ENCODE results near the gene DAAM1. TPM values are rescaled to one million over a fixed set of nuclear protein-coding genes. Genes with fewer than 3 reads are reported as not detected.

Gene DAAM1
- total RNA-seq, 3 donors from 2014 or later (not counting 1 experiment from before 2014, with no cell fraction given), result 10.9 to 31.4 (median 12.6) TPM

DNA sequence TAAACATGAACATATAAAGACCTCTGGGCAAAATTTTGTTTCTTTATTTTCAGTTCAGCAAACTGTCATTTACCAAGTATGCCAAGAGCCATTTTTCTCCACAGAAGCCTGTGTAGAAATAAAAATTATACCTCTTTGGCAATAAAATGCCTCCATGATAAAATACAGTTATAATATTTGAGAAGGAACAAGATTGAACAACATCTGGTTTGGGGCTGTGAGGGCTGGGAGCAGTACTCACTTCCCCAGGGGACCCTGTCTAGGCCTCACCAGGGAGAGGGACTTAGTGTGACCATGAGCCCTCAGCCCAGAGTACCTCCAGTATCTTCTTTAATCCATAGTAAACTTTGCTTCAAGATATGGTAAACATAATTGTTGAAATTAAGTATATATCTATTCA is 65.1 kb downstream of the DAAM1 start:
- Mint-ChIP-seq H3K27ac (no peak overlapping the region), H3K9me3 (no peaks in the 10 kb centered on the region), H3K4me3 (no peak overlapping the region), H3K27me3 (ENCODE audit: low read depth in 2 of 2) (no peaks in the 10 kb centered on the region), H3K4me1 (peaks cover 15 to 28% of the 10 kb centered on the region in 2 donors), H3K36me3 (no peaks in the 10 kb centered on the region)
- intact Hi-C loops (cut with micrococcal nuclease), result no loop called here
- Histone ChIP-seq H3K4me3 (ENCODE audit: low read length) (no peak overlapping the region), H3K27ac (ENCODE audit: low read length) (no peak overlapping the region), H3K4me1 (ENCODE audit: control insufficient read depth, insufficient read depth, low read length) (no peaks in the 10 kb centered on the region), H3K36me3 (ENCODE audit: control insufficient read depth, insufficient read depth, low read length) (no peaks in the 10 kb centered on the region), H3K27me3 (ENCODE audit: control insufficient read depth, insufficient read depth, low read length) (no peaks in the 10 kb centered on the region), H3K9me3 (ENCODE audit: control insufficient read depth, insufficient read depth, low read length) (no peaks in the 10 kb centered on the region)
- no peak for DNase-seq
- no peak for ATAC-seq
- TF ChIP-seq, protein P1, sequence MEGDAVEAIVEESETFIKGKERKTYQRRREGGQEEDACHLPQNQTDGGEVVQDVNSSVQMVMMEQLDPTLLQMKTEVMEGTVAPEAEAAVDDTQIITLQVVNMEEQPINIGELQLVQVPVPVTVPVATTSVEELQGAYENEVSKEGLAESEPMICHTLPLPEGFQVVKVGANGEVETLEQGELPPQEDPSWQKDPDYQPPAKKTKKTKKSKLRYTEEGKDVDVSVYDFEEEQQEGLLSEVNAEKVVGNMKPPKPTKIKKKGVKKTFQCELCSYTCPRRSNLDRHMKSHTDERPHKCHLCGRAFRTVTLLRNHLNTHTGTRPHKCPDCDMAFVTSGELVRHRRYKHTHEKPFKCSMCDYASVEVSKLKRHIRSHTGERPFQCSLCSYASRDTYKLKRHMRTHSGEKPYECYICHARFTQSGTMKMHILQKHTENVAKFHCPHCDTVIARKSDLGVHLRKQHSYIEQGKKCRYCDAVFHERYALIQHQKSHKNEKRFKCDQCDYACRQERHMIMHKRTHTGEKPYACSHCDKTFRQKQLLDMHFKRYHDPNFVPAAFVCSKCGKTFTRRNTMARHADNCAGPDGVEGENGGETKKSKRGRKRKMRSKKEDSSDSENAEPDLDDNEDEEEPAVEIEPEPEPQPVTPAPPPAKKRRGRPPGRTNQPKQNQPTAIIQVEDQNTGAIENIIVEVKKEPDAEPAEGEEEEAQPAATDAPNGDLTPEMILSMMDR (IDR thresholded peaks at IDR 0.05), result no peak

DNA sequence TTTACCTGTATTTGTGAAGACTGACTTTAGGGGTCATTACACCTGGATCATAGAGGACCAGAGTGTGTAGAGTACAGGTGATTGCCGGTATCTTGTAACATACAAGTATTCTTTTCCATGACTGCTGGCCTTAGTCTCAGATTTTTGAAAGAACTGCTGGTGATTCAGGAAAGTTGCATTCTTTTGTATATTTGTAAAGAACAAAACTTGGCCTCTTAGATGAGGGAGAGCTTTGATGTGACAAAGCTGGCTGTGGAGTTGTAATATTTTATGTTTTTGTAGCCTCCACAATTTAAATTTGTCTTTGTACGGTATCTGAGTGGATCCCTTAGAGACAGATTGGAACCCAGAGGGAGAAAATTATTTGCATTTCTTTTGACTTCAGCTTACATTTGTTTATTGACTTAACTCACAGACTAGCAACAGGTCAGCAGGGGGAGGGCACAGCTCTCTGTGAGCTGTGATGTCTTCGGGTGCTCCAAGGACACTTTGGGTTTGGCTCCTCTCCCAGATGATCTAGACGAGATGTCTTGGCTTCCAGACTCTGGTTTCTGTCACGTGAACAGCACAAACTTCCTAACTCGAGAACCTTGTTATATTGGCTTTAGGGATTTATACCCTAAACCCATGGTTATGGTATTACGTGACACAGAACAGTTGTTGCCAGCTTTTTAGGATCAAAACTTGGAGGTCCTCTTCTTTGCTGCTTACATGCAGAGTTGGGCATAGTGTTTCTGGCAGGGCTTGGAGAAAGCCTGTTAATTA is 65.9 kb downstream of the DAAM1 start:
- 70% methylated on average over 7 of the region's 7 CpGs for WGBS (ENCODE audit: insufficient coverage)
- no peaks in the 10 kb centered on the region for H3K27me3 Mint-ChIP-seq (ENCODE audit: low read depth in 2 of 2)
- DNase-seq, result no peak
- H3K36me3 Mint-ChIP-seq, result no peaks in the 10 kb centered on the region
- TF ChIP-seq, protein P1 (IDR thresholded peaks at IDR 0.05), result no peak
- Histone ChIP-seq H3K36me3 (ENCODE audit: control insufficient read depth, insufficient read depth, low read length) (no peaks in the 10 kb centered on the region), H3K27me3 (ENCODE audit: control insufficient read depth, insufficient read depth, low read length) (no peaks in the 10 kb centered on the region), H3K4me1 (ENCODE audit: control insufficient read depth, insufficient read depth, low read length) (no peaks in the 10 kb centered on the region), H3K4me3 (ENCODE audit: low read length) (no peak overlapping the region), H3K27ac (ENCODE audit: low read length) (no peak overlapping the region), H3K9me3 (ENCODE audit: control insufficient read depth, insufficient read depth, low read length) (no peaks in the 10 kb centered on the region)
- no peak overlapping the region for H3K27ac Mint-ChIP-seq
- no peak for ATAC-seq
- H3K4me3 Mint-ChIP-seq, result no peak overlapping the region
- H3K9me3 Mint-ChIP-seq, result no peaks in the 10 kb centered on the region
- intact Hi-C loops (cut with micrococcal nuclease), result no loop called here
- peaks cover 15 to 32% of the 10 kb centered on the region in 2 donors for H3K4me1 Mint-ChIP-seq

DNA sequence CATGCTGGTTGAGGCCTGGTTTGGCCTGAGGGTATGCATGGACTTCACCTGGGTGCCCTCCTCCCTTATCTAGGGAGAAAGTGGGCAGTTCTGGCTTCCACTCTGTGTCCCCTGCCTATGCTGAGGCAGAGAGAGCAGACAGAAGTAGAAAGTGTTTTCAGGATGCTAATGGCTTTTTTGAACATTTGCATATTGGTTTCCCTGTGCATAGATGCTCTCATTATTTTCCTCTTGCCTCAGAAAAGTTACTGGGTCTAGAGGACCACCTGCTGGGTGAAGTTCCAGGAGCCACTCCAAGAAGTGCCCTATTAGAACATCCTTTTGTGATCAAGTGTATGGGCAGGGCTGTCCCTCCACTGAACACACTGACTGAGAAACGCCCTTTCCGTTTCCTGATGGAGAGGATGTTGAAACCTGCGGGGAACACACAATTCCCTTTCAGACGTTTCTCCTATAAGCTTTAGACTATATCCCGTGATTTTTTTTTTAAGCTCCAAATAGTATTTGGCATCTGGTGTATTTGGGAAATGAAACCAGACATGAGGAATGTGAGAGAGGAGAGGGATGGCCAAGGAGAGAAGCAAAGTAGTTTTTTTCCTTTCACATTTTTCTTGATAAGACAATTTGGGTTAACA is 66.6 kb downstream of the DAAM1 start:
- H3K36me3 ChIP-seq (ENCODE audit: control insufficient read depth, insufficient read depth, low read length), result no peaks in the 10 kb centered on the region
- ATAC-seq (no peak), DNase-seq (no peak)
- Mint-ChIP-seq H3K27me3 (ENCODE audit: low read depth in 2 of 2) (no peaks in the 10 kb centered on the region), H3K27ac (no peak overlapping the region), H3K4me1 (peaks cover 15 to 32% of the 10 kb centered on the region in 2 donors), H3K9me3 (no peaks in the 10 kb centered on the region), H3K4me3 (no peak overlapping the region), H3K36me3 (no peaks in the 10 kb centered on the region)
- intact Hi-C loops (cut with micrococcal nuclease), result no loop called here
- H3K4me3 ChIP-seq (ENCODE audit: low read length), result no peak overlapping the region
- H3K27me3 ChIP-seq (ENCODE audit: control insufficient read depth, insufficient read depth, low read length), result no peaks in the 10 kb centered on the region
- WGBS (ENCODE audit: insufficient coverage), result 88% methylated on average over 5 of the region's 5 CpGs
- no peaks in the 10 kb centered on the region for H3K4me1 ChIP-seq (ENCODE audit: control insufficient read depth, insufficient read depth, low read length)
- no peaks in the 10 kb centered on the region for H3K9me3 ChIP-seq (ENCODE audit: control insufficient read depth, insufficient read depth, low read length)
- TF ChIP-seq, protein P1 (IDR thresholded peaks at IDR 0.05), result no peak
- no peak overlapping the region for H3K27ac ChIP-seq (ENCODE audit: low read length)

All from natural killer cell (primary cell).